Measurements from ENCODE around the gene MFN2.
"Not testable (repeated sequence)": the region's sequence is repeated elsewhere in the genome, so short reads cannot be mapped to it uniquely, and the experiment has no call there.

Gene MFN2

GRCh38 chr1:11935057-11935412 is 45.2 kb upstream of the MFN2 start:
- H3K9me3 ChIP-seq (ENCODE audit: insufficient read depth, low read depth, low read length) = no peaks in the 10 kb centered on the region
- H4K12ac ChIP-seq (ENCODE audit: low read depth, low read length) = peak overlapping the region; percentile 95
- no peak for DNase-seq
- peak overlapping the region; percentile 97 for H4K8ac ChIP-seq (ENCODE audit: low read depth, low read length)
- no peak overlapping the region for H2BK120ac ChIP-seq (ENCODE audit: insufficient read depth, low read length, poor library complexity)
- H3K4me3 ChIP-seq (ENCODE audit: low read depth, low read length) = peak overlapping the region; percentile 87
- no CpG with 5 or more reads among the region's 2 CpGs for WGBS (ENCODE audit: extremely low coverage, insufficient coverage, insufficient read length)
- peaks cover 14% of the 10 kb centered on the region for H3K79me1 ChIP-seq (ENCODE audit: low read length)
- peak overlapping the region; percentile 26 for H2BK12ac ChIP-seq (ENCODE audit: low read length)
- H3K23ac ChIP-seq (ENCODE audit: low read length) = no peak overlapping the region
- peak overlapping the region; percentile 85 for H2BK5ac ChIP-seq (ENCODE audit: low read depth, low read length, poor library complexity)
- H3K79me2 ChIP-seq (ENCODE audit: control insufficient read depth, insufficient read depth, low read length, poor library complexity) = peaks cover 10% of the 10 kb centered on the region
- peak overlapping the region; percentile 86 for H3K27ac ChIP-seq (ENCODE audit: low read depth, low read length)
- H3K27me3 ChIP-seq (ENCODE audit: insufficient read depth, low read length) = no peaks in the 10 kb centered on the region
- H3K4ac ChIP-seq (ENCODE audit: low read depth, low read length) = peak overlapping the region; percentile 85
- H4K91ac ChIP-seq (ENCODE audit: low read depth, low read length) = peak overlapping the region; percentile 98
- H2AFZ ChIP-seq (ENCODE audit: insufficient read depth, low read length, poor library complexity) = peak overlapping the region; percentile 94
- H3K4me2 ChIP-seq (ENCODE audit: low read length) = peak overlapping the region; percentile 60
- peaks cover 7 to 12% of the 10 kb centered on the region in 2 experiments for H3K36me3 ChIP-seq (ENCODE audit: control insufficient read depth in 1 of 2, insufficient read depth in 2 of 2, low read length in 2 of 2)
- H3K14ac ChIP-seq (ENCODE audit: low read length) = peak overlapping the region; percentile 99
- H3K4me1 ChIP-seq (ENCODE audit: control insufficient read depth in 1 of 2, insufficient read depth in 2 of 2, low read length in 2 of 2) = peaks cover 15 to 16% of the 10 kb centered on the region in 2 experiments
- peak overlapping the region; percentile 82 for H3K9ac ChIP-seq (ENCODE audit: low read length)
- H2AK5ac ChIP-seq (ENCODE audit: low read length) = peak overlapping the region; percentile 92
- peak overlapping the region; percentile 98 for H3K18ac ChIP-seq (ENCODE audit: low read length)

GRCh38 chr1:11935733-11936132 is 44.5 kb upstream of the MFN2 start:
- not testable (repeated sequence) for H2AK5ac ChIP-seq (ENCODE audit: low read length); H3K79me2 ChIP-seq (ENCODE audit: control insufficient read depth, insufficient read depth, low read length, poor library complexity); H4K12ac ChIP-seq (ENCODE audit: low read depth, low read length); H3K4me2 ChIP-seq (ENCODE audit: low read length); H3K14ac ChIP-seq (ENCODE audit: low read length); H2BK5ac ChIP-seq (ENCODE audit: low read depth, low read length, poor library complexity); DNase-seq; H3K27me3 ChIP-seq (ENCODE audit: insufficient read depth, low read length); H4K91ac ChIP-seq (ENCODE audit: low read depth, low read length); H3K9me3 ChIP-seq (ENCODE audit: insufficient read depth, low read depth, low read length); H3K18ac ChIP-seq (ENCODE audit: low read length); H3K27ac ChIP-seq (ENCODE audit: low read depth, low read length); H3K4me3 ChIP-seq (ENCODE audit: low read depth, low read length); H3K4ac ChIP-seq (ENCODE audit: low read depth, low read length); H2AFZ ChIP-seq (ENCODE audit: insufficient read depth, low read length, poor library complexity); H2BK120ac ChIP-seq (ENCODE audit: insufficient read depth, low read length, poor library complexity); H4K8ac ChIP-seq (ENCODE audit: low read depth, low read length); H2BK12ac ChIP-seq (ENCODE audit: low read length); H3K23ac ChIP-seq (ENCODE audit: low read length); H3K9ac ChIP-seq (ENCODE audit: low read length)
- Histone ChIP-seq H3K79me1 (ENCODE audit: low read length) (peaks cover 14% of the 10 kb centered on the region), H3K36me3 (ENCODE audit: control insufficient read depth in 1 of 2, insufficient read depth in 2 of 2, low read length in 2 of 2) (peaks cover 7 to 14% of the 10 kb centered on the region in 2 experiments), H3K4me1 (ENCODE audit: control insufficient read depth in 1 of 2, insufficient read depth in 2 of 2, low read length in 2 of 2) (peaks cover 11 to 16% of the 10 kb centered on the region in 2 experiments)
- no CpG with 5 or more reads among the region's 10 CpGs for WGBS (ENCODE audit: extremely low coverage, insufficient coverage, insufficient read length)

GRCh38 chr1:11938722-11939526 is 41.3 kb upstream of the MFN2 start:
- Histone ChIP-seq H3K4me1 (ENCODE audit: control insufficient read depth in 1 of 2, insufficient read depth in 2 of 2, low read length in 2 of 2) (peaks cover 11 to 16% of the 10 kb centered on the region in 2 experiments), H2BK120ac (ENCODE audit: insufficient read depth, low read length, poor library complexity) (no peak overlapping the region), H3K27me3 (ENCODE audit: insufficient read depth, low read length) (no peaks in the 10 kb centered on the region), H4K91ac (ENCODE audit: low read depth, low read length) (no peak overlapping the region), H2BK5ac (ENCODE audit: low read depth, low read length, poor library complexity) (no peak overlapping the region), H3K9ac (ENCODE audit: low read length) (no peak overlapping the region), H3K23ac (ENCODE audit: low read length) (no peak overlapping the region), H2AK5ac (ENCODE audit: low read length) (no peak overlapping the region), H3K18ac (ENCODE audit: low read length) (no peak overlapping the region), H4K8ac (ENCODE audit: low read depth, low read length) (no peak overlapping the region), H4K12ac (ENCODE audit: low read depth, low read length) (no peak overlapping the region), H2BK12ac (ENCODE audit: low read length) (peak overlapping the region; percentile 17), H3K9me3 (ENCODE audit: insufficient read depth, low read depth, low read length) (no peaks in the 10 kb centered on the region), H3K4me3 (ENCODE audit: low read depth, low read length) (no peak overlapping the region), H3K79me2 (ENCODE audit: control insufficient read depth, insufficient read depth, low read length, poor library complexity) (peaks cover 10% of the 10 kb centered on the region), H3K36me3 (ENCODE audit: control insufficient read depth in 1 of 2, insufficient read depth in 2 of 2, low read length in 2 of 2) (peaks cover 11 to 20% of the 10 kb centered on the region in 2 experiments), H3K4me2 (ENCODE audit: low read length) (no peak overlapping the region), H3K27ac (ENCODE audit: low read depth, low read length) (no peak overlapping the region), H3K14ac (ENCODE audit: low read length) (no peak overlapping the region), H3K4ac (ENCODE audit: low read depth, low read length) (no peak overlapping the region), H3K79me1 (ENCODE audit: low read length) (peaks cover 11% of the 10 kb centered on the region), H2AFZ (ENCODE audit: insufficient read depth, low read length, poor library complexity) (no peak overlapping the region)
- no peak for DNase-seq
- no CpG with 5 or more reads among the region's 15 CpGs for WGBS (ENCODE audit: extremely low coverage, insufficient coverage, insufficient read length)

GRCh38 chr1:11939794-11940193 is 40.5 kb upstream of the MFN2 start:
- H3K79me1 ChIP-seq (ENCODE audit: low read length); DNase-seq; H4K12ac ChIP-seq (ENCODE audit: low read depth, low read length); H2BK5ac ChIP-seq (ENCODE audit: low read depth, low read length, poor library complexity); H2BK12ac ChIP-seq (ENCODE audit: low read length); H3K4ac ChIP-seq (ENCODE audit: low read depth, low read length); H3K4me3 ChIP-seq (ENCODE audit: low read depth, low read length); H3K4me2 ChIP-seq (ENCODE audit: low read length); H2AFZ ChIP-seq (ENCODE audit: insufficient read depth, low read length, poor library complexity); H4K91ac ChIP-seq (ENCODE audit: low read depth, low read length); H3K14ac ChIP-seq (ENCODE audit: low read length); H2AK5ac ChIP-seq (ENCODE audit: low read length); H3K18ac ChIP-seq (ENCODE audit: low read length); H3K27ac ChIP-seq (ENCODE audit: low read depth, low read length); H3K9ac ChIP-seq (ENCODE audit: low read length); H3K9me3 ChIP-seq (ENCODE audit: insufficient read depth, low read depth, low read length); H3K79me2 ChIP-seq (ENCODE audit: control insufficient read depth, insufficient read depth, low read length, poor library complexity); H4K8ac ChIP-seq (ENCODE audit: low read depth, low read length); H2BK120ac ChIP-seq (ENCODE audit: insufficient read depth, low read length, poor library complexity); H3K27me3 ChIP-seq (ENCODE audit: insufficient read depth, low read length); H3K23ac ChIP-seq (ENCODE audit: low read length): not testable (repeated sequence)
- Histone ChIP-seq H3K4me1 (ENCODE audit: control insufficient read depth in 1 of 2, insufficient read depth in 2 of 2, low read length in 2 of 2) (peaks cover 14 to 19% of the 10 kb centered on the region in 2 experiments), H3K36me3 (ENCODE audit: control insufficient read depth in 1 of 2, insufficient read depth in 2 of 2, low read length in 2 of 2) (peaks cover 11 to 20% of the 10 kb centered on the region in 2 experiments)
- WGBS (ENCODE audit: extremely low coverage, insufficient coverage, insufficient read length) = no CpG with 5 or more reads among the region's 7 CpGs
